SJSA1 (cell line): ENCODE data around the gene COLQ. TPM values are rescaled to one million over a fixed set of nuclear protein-coding genes. Genes with fewer than 3 reads are reported as not detected.
"Not testable (repeated sequence)": the region's sequence is repeated elsewhere in the genome, so short reads cannot be mapped to it uniquely, and the experiment has no call there.

Experiments used
- DNase-seq, 2 experiments: peaks; one replicate each; pipeline ENCODE4 v3.0.0-alpha.2; 2015 to 2020; ENCODE audit warnings: low spot score in 2 of 2, low read depth in 1 of 2
- H3K27ac ChIP-seq: fragments of 250-450 bp; sonication (Bioruptor Pico); 2 replicates; pipeline ENCODE4 v1.5.1; 2020; ENCODE audit warnings: mild to moderate bottlenecking, moderate library complexity
- H3K27me3 ChIP-seq: fragments of 250-450 bp; sonication (Bioruptor Pico); replicated peaks from 2 replicates; pipeline ENCODE4 v1.5.1; 2020; ENCODE audit warnings: mild to moderate bottlenecking, moderate library complexity
- H3K36me3 ChIP-seq: fragments of 250-450 bp; sonication (Bioruptor Pico); 2 replicates; pipeline ENCODE4 v1.5.1; 2020; ENCODE audit warnings: mild to moderate bottlenecking
- H3K4me1 ChIP-seq: fragments of 250-450 bp; sonication (Bioruptor Pico); replicated peaks from 2 replicates; pipeline ENCODE4 v1.6.1; 2021; ENCODE audit warnings: mild to moderate bottlenecking
- H3K4me3 ChIP-seq: fragments of 250-450 bp; sonication (Bioruptor Pico); 2 replicates; pipeline ENCODE4 v1.5.1; 2020; ENCODE audit warnings: mild to moderate bottlenecking
- H3K9me3 ChIP-seq: fragments of 250-450 bp; sonication (Bioruptor Pico); replicated peaks from 2 replicates; pipeline ENCODE4 v1.5.1; 2020; ENCODE audit warnings: mild to moderate bottlenecking
- total RNA-seq: library from RNA; depleted of rRNA; stranded (reverse); fragments of >200 nt; shearing (Covaris generic); gene quantifications from 2 replicates; pipeline ENCODE4 v1.2.3, GENCODE V29; 2014

The COLQ gene
- total RNA-seq, 1 experiment from 2014 or later = 0.29 TPM

DNA sequence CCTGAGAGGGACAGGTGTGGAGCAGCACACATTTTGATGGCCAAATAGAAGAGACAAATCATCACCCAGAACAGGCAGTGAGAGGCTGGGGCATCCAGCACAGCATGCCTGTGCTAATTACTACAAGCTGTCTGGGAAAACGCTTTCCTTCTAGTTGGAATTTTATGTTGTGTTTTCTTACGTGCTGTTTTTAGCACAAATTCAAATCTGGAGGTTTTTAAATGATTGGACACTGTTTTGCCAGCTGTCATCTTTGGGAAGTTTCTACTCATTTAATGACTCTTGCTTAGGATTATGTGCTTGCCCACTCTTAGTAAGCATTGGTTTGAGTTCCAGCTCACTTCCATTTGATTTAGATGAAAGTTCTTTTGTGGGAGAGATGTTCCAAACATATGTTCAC is 50.7 kb downstream of the COLQ start:
- Histone ChIP-seq H3K27ac (no peak overlapping the region), H3K27me3 (no peaks in the 10 kb centered on the region), H3K4me1 (no peaks in the 10 kb centered on the region), H3K4me3 (no peak overlapping the region), H3K9me3 (no peaks in the 10 kb centered on the region), H3K36me3 (no peaks in the 10 kb centered on the region)
- DNase-seq = no peak

DNA sequence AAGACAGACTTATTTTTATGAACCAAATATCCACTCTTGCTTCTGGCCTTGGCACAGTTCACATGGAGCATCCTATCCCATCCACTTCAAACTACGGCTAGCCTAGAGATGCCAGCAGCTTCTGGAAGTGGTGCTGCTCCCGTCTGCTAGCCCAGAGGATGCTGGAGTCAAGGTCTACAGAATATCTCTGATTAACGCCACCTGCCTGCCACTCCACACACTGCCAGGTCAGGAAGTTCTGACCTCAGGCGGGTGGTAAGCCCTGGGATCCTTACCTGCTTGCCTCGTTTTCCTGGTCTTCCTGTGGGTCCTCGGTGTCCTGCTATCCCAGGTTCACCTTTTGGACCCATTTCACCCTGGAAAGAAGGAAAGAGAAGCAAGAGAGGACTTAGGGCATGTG is 51.2 kb downstream of the COLQ start:
- H3K4me3 ChIP-seq = no peak overlapping the region
- no peaks in the 10 kb centered on the region for H3K9me3 ChIP-seq
- no peak overlapping the region for H3K27ac ChIP-seq
- H3K27me3 ChIP-seq = no peaks in the 10 kb centered on the region
- DNase-seq = no peak
- no peaks in the 10 kb centered on the region for H3K4me1 ChIP-seq
- H3K36me3 ChIP-seq = no peaks in the 10 kb centered on the region

DNA sequence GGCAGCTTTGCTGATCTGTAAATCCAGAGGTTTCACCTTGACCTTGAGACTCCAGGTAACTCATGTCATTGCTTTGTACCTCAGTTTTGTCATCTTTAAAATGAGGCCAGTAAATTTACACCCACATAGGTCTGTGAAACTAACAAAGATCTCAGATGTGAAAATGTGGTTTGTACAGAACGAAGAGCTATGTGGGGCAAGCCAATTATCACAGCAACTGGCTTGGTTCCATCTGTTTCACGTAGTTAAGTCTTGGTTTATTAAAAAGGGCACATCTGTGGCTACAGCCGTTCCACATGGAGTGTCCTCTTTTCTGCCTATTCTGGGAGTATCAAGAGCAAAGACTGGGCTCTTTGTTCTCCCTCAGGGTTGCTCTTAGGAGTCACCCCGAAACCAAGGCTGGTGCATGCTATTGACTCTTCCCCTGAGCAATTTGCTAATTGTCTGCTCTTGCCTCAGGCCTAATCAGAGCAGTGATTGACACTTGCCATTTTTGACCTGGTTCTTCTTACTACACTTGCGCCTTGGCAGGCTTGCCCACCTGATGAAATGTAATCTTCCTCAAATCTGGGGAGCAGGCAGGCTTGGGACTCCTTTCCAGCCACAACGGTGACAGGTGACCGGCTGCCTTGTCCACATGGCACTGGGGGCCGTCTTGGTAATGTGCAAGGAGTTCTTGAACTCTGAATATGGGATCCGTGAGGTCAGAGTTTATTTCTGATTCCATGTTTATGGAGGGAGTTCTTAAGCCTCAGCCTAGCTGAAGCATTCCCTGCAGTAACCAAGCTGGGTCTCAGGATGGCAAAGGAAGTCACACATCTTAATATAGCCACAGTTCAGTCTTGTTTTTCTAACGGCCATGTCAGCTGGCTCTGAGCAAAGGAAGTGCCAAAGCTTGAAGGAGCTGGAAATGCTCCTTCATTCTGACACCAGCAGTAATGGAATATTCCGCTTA is 54.0 kb downstream of the COLQ start:
- no peak for DNase-seq
- H3K4me1 ChIP-seq = no peaks in the 10 kb centered on the region
- H3K36me3 ChIP-seq = no peaks in the 10 kb centered on the region
- no peak overlapping the region for H3K4me3 ChIP-seq
- H3K27ac ChIP-seq = no peak overlapping the region
- no peaks in the 10 kb centered on the region for H3K27me3 ChIP-seq
- H3K9me3 ChIP-seq = no peaks in the 10 kb centered on the region

DNA sequence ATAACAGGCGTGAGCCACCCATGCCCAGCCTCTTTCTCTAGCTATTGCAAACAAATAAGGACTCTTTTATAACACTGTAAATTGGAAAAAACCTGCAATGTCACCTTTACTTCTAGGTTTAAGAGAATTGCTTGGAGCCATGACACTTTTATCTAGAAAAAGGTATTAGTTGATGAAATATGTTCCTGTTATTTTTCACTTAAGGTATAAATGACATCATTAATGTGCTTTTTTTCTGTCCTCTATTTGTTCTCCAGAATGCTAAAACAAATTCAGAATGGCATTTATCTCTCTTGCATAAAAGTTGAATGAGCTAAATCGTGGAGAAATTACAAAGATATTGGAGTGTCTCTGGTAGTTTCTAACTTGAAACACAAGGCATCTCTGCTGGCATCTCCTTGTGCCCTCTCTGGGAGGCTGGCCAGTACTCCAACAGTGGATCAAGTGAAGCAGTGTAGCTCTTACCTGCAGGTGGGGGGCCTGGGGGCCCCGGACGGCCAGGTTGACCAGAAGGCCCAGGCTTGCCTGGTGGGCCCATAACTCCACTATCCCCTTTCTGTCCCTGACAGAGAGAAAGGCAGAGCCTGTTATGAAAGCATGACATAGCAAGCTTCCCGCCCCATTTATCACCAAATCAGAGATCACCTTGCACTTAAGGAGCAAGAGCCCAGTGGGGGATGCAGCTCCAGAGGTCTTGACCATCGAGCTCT is 55.5 kb downstream of the COLQ start:
- H3K4me3 ChIP-seq = no peak overlapping the region
- H3K4me1 ChIP-seq = no peaks in the 10 kb centered on the region
- no peaks in the 10 kb centered on the region for H3K9me3 ChIP-seq
- no peaks in the 10 kb centered on the region for H3K27me3 ChIP-seq
- no peaks in the 10 kb centered on the region for H3K36me3 ChIP-seq
- no peak overlapping the region for H3K27ac ChIP-seq
- DNase-seq = no peak

DNA sequence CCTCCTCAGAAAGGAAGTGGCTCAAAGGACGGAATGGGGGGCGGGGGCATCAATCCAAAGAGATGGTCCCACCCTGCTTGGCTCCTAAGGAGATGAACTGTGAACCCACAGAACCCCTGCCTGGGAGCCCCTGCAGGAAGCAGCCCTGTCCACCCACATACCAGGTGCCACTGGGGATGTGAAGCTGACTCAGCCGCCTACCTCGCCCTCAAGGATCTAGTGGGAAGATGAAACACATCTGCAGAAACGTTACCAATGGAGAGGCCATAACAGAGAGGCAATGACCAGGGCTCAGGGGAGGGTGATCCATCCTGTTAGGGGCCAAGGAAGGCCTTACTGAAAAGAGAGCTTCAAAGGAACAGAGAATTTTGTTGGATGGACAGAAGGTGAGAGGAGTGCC is 59.1 kb downstream of the COLQ start:
- no peak overlapping the region for H3K4me3 ChIP-seq
- no peaks in the 10 kb centered on the region for H3K36me3 ChIP-seq
- DNase-seq = no peak
- no peak overlapping the region for H3K27ac ChIP-seq
- H3K27me3 ChIP-seq = no peaks in the 10 kb centered on the region
- no peaks in the 10 kb centered on the region for H3K9me3 ChIP-seq
- H3K4me1 ChIP-seq = no peaks in the 10 kb centered on the region

DNA sequence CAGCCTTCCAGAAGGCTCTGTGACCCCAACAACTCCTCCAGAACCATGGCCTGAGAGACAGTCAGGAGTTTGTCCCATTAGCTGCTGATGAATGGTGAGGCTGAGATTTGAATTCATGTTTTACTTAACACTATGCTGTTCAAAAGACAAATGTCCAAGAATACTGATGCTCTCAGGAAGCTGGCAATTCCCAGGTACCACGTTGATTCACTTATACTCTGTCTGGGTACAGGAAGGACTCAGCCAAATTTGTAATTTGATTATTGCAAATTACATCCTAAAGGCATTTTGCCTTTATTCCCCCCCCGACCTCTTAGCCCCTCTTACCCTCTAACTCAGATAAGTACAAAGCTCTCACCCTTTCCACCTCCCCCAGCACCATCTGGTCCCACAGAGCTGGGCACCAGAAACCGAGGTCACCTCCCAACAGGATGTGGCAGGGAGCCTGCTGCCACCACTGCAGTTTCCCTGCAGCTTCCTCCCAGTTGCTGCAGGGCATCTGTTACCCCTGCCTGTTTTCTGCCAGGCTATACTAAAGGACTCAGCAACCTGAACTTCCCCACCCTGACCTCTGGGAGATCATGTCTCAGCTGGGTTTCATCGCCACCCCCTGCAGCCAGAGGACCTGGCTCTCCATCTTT is 60.5 kb downstream of the COLQ start:
- no peaks in the 10 kb centered on the region for H3K9me3 ChIP-seq
- no peaks in the 10 kb centered on the region for H3K4me1 ChIP-seq
- H3K36me3 ChIP-seq = no peaks in the 10 kb centered on the region
- H3K27ac ChIP-seq = no peak overlapping the region
- no peak overlapping the region for H3K4me3 ChIP-seq
- no peaks in the 10 kb centered on the region for H3K27me3 ChIP-seq
- no peak for DNase-seq

DNA sequence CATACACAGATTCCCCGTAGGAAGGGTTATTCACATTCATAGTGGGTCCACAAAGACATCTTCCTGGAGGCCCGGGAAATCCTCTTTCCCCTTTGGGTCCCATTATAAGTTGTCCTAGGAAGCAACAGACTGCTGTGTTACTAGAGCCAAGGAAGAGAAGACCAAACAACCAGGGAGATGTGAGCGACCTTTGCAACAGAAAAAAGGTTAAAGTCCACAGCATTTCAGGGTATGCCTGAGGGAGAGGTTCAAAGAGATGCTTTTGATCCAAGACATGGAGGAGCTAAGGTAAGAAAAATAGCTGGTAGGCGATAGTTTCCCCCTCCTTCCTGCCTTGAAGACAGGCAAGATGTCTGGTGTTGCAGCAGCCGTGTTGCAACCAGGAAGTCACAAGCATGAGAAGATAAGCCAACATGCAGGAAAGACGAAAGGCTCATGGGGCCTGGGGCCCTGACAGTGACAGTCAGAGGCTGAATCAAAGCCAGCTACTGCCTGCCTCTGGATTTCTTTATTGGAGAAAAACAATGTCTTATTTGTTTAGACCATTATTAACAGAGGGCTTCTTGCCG is 63.2 kb downstream of the COLQ start:
- no peaks in the 10 kb centered on the region for H3K36me3 ChIP-seq
- no peaks in the 10 kb centered on the region for H3K27me3 ChIP-seq
- no peak overlapping the region for H3K27ac ChIP-seq
- no peak for DNase-seq
- H3K4me1 ChIP-seq = no peaks in the 10 kb centered on the region
- H3K4me3 ChIP-seq = no peak overlapping the region
- H3K9me3 ChIP-seq = no peaks in the 10 kb centered on the region

DNA sequence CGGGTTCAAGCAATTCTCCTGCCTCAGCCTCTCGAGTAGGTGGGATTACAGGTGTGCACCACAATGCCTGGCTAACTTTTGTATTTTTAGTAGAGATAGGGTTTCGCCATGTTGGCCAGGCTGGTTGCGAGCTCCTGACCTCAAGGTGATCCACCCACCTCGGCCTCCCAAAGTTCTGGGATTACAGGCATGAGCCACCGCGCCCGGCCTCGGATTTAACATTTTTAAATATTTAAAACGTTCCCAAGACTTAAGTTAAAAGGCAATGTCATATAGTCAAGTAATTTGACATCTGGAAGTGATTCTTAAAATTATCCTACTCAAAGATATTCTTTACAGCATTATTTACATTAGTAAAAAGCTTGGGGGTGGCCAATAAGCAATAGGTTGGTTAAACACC is 64.6 kb downstream of the COLQ start:
- H3K9me3 ChIP-seq, DNase-seq, H3K4me1 ChIP-seq, H3K27me3 ChIP-seq, H3K36me3 ChIP-seq, H3K27ac ChIP-seq, H3K4me3 ChIP-seq: not testable (repeated sequence)

DNA sequence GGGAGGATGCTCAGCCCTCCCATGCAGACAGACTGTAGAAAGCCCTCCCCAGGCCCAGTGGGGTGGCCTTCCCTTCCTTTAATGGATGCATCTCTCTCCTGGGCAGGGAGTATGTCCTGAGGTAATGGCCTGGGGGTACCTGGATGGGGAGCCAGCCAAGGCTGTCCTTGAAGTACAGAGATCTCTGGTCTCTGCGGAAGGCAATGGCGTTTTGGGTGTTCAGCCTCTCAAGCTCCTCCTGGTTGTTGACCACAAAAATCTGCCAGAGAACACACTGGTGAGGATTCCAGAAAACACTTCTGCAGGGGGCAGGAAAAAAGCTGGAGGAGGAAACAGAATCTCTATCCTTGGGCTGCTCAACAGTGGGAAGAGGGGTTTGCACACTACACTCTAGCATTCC is 65.2 kb downstream of the COLQ start:
- no peak overlapping the region for H3K4me3 ChIP-seq
- H3K4me1 ChIP-seq = no peaks in the 10 kb centered on the region
- no peak for DNase-seq
- H3K36me3 ChIP-seq = no peaks in the 10 kb centered on the region
- H3K27me3 ChIP-seq = no peaks in the 10 kb centered on the region
- no peak overlapping the region for H3K27ac ChIP-seq
- no peaks in the 10 kb centered on the region for H3K9me3 ChIP-seq

DNA sequence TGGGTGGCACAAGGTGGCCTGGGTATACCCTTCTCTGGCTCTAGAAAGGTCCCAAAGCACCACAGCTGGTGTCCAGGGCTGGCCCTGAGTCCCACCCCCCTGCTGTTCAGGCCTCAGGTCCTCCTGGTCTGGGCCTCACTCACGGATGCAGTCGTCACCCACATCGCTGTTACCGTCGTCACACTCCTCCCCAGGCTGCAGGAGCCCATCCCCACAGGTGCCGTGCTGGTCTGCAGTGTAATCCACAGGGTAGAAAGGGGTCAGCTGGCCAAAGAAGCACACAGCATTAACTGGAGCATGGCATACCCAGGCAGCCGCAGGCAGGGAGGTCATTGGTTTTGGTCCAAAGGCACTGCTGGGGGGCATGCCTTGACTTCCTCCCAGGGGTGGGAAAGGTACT is 65.8 kb downstream of the COLQ start:
- no peak overlapping the region for H3K4me3 ChIP-seq
- H3K27me3 ChIP-seq = no peaks in the 10 kb centered on the region
- DNase-seq = no peak

DNA sequence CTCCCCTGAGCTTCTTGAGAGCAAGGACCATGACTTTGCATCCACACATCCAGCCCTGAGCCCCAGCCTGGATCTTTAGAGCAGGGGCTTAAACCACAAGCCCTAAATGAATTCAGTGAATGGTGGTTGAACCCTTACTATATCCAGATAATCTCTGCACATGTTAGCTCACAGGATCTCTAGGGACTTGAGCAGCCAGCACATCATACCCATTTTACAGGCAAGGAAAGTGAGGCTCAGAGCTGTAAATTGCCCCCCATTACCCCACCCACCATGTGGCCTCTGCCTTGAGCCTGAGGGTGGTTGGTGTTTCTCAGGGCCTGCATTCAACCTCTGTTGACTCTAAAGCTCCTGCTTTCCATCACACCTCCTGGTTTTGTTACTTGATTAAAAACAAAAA is 66.5 kb downstream of the COLQ start:
- Histone ChIP-seq H3K27ac (no peak overlapping the region), H3K9me3 (no peaks in the 10 kb centered on the region), H3K36me3 (no peaks in the 10 kb centered on the region), H3K27me3 (no peaks in the 10 kb centered on the region), H3K4me1 (no peaks in the 10 kb centered on the region), H3K4me3 (no peak overlapping the region)
- DNase-seq = no peak

More for the DNA sequence above, 65.8 kb downstream of the COLQ start:
- no peaks in the 10 kb centered on the region for H3K9me3 ChIP-seq
- H3K36me3 ChIP-seq = no peaks in the 10 kb centered on the region
- H3K27ac ChIP-seq = no peak overlapping the region
- H3K4me1 ChIP-seq = no peaks in the 10 kb centered on the region

DNA sequence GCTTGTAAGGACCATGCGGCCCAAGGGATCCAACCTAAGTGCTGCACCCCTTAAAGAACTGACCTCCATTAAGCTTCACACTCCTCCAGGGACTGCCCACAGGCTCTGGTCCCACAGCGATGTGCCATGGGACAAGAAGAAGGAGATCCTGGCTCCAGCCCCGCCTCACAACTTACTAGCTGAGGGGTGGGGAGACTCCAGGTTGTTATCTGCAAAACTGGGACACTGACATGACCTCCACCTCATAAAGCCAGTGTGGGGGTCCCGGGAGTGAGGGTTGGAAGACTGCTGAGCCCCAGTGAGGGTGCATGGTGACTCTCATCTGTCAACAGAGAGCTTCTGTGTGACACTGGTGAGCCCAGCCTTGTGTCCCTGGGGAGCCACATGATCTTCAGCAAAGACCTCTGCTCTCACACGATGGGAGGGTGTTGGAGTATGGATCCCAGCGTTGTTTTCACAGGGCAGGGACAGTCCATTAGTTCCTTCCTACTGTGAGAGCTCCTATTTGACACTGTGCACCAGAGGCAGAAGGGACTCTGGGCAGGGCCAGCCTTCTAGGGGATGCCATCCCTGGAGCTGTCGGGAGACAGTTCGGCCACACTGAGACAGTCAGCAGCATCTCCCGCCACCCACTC is 67.4 kb downstream of the COLQ start:
- Histone ChIP-seq H3K4me1 (no peaks in the 10 kb centered on the region), H3K4me3 (no peak overlapping the region), H3K27me3 (no peaks in the 10 kb centered on the region), H3K36me3 (no peaks in the 10 kb centered on the region), H3K27ac (no peak overlapping the region), H3K9me3 (no peaks in the 10 kb centered on the region)
- DNase-seq = no peak

DNA sequence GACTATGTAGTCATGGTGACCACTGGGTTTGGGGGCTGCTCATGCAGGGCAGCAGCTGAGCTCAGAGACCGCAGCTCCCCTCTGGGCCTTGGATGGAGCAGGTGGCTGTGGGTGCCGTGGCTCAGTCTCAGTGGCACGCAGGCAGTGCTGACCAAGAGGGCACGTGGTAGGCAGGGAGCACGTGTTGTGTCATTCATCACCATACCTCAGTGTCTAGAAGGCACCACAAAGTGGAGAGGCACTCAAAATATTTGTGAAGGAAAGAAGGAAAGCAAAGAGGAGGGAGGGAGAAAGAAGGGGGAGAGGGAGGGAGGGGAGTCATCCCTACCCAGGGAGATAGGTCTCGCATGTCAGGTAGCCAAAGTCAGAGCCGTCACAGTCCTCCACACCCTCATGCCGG is 68.0 kb downstream of the COLQ start:
- no peak overlapping the region for H3K27ac ChIP-seq
- H3K4me1 ChIP-seq = no peaks in the 10 kb centered on the region

More for the DNA sequence above, 68.0 kb downstream of the COLQ start:
- H3K4me3 ChIP-seq = no peak overlapping the region
- no peaks in the 10 kb centered on the region for H3K36me3 ChIP-seq
- no peaks in the 10 kb centered on the region for H3K9me3 ChIP-seq
- H3K27me3 ChIP-seq = no peaks in the 10 kb centered on the region
- DNase-seq = no peak
